Upper lobe of left lung (tissue), 6 donors: ENCODE data around the gene VSIG1. TPM values are rescaled to one million over a fixed set of nuclear protein-coding genes. Genes with fewer than 3 reads are reported as not detected.

Source experiments
- ATAC-seq, 2 donors: fragments of 200-7000 bp; cut with Tn5 transposase; one replicate each; pipeline ENCODE4 v1.9.1; 2022; ENCODE audit warnings: mild to moderate bottlenecking in 2 of 2, moderate library complexity in 2 of 2; ENCODE audit not compliant: low FRiP score in 2 of 2
- DNase-seq, 2 donors: peaks; one replicate each; pipeline ENCODE4 v3.0.0-alpha.2; 2019 to 2020
- H3K27ac ChIP-seq, 4 donors: fragments of 200-600 bp; sonication (generic); one replicate each; pipeline ENCODE4 v1.5.1; 2016 to 2019
- H3K27me3 ChIP-seq, 4 donors: fragments of 200-600 bp; sonication (generic); one replicate each; pipeline ENCODE4 v1.5.1; 2017 to 2019
- H3K36me3 ChIP-seq, 4 donors: fragments of 200-600 bp; sonication (generic); one replicate each; pipeline ENCODE4 v1.5.1; 2016 to 2019
- H3K4me1 ChIP-seq, 4 donors: fragments of 200-600 bp; sonication (generic); one replicate each; pipeline ENCODE4 v1.5.1; 2018 to 2019
- H3K4me3 ChIP-seq, 4 donors: fragments of 200-600 bp; sonication (generic); one replicate each; pipeline ENCODE4 v1.5.1; 2017 to 2019; ENCODE audit warnings: mild to moderate bottlenecking in 2 of 4, moderate library complexity in 1 of 4
- H3K9me3 ChIP-seq, 4 donors: fragments of 200-600 bp; sonication (generic); one replicate each; pipeline ENCODE4 v1.5.1; 2018 to 2019
- CTCF ChIP-seq, 6 experiments: fragments of 450-650 bp in 4 of 6; fragments of 200-600 bp in 2 of 6; sonication (generic) in 2 of 6; IDR thresholded peaks; one replicate each; pipeline ENCODE4 v1.5.1; 2016 to 2019; ENCODE audit warnings: antibody characterized with exemption in 6 of 6
- EP300 ChIP-seq, 4 donors: sonication (generic); formaldehyde crosslinking; IDR thresholded peaks; one replicate each; pipeline ENCODE4 v1.5.1; 2017; ENCODE audit warnings: antibody characterized with exemption in 4 of 4, control low read depth in 2 of 4
- POLR2A ChIP-seq, 4 donors: fragments of 450-650 bp; IDR thresholded peaks; one replicate each; pipeline ENCODE4 v1.5.1; 2016 to 2017; ENCODE audit warnings: antibody characterized with exemption in 4 of 4, mild to moderate bottlenecking in 2 of 4
- POLR2AphosphoS5 ChIP-seq, 2 donors: sonication (generic); formaldehyde crosslinking; IDR thresholded peaks; one replicate each; pipeline ENCODE4 v1.5.1; 2017; ENCODE audit warnings: antibody characterized with exemption in 2 of 2
- WGBS, 2 donors: methylation state at CpG; one replicate each; pipeline ENCODE4 v1.1.5; 2017 to 2018; 5-methylcytosine and 5-hydroxymethylcytosine counted together
- total RNA-seq, 6 donors: library from RNA; depleted of rRNA in 4 of 6; stranded (reverse); fragments of >200 nt in 4 of 6; gene quantifications; one replicate each; pipeline versions ENCODE4 v1.1.0 to v1.2.1, GENCODE V29; 2016 to 2021
- donor health status: DM: no; HTN: no; CAD: no; lungs with moderate emphysema.
- donor health status: DM: no; HTN: yes; CAD: no; lungs with severe emphysema.

Gene VSIG1
- total RNA-seq, 6 donors from 2014 or later, result 0.54 to 0.86 (median 0.61) TPM; not detected in 3

DNA sequence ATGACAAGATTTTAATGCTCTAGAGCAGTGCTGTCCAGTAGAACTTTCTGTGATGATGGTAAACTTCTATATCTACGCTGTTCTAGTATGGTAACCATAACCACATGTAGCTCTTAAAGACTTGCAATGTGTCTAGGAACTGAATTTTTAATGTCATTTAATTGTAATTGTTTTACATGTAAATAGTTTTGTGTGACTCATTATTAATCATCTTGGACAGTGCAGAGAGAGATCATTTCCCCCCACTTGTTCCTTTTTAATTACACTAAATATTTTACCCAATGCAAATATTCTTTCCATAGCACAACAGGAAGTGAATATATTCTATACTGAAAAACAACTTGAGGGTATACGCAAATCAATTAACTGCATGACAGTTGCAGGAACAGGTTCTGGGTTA, 52.5 kb downstream of the VSIG1 start:
- TF ChIP-seq POLR2A (IDR thresholded peaks at IDR 0.05) (no peak), CTCF (IDR thresholded peaks at IDR 0.05) (no peak), POLR2AphosphoS5 (IDR thresholded peaks at IDR 0.05) (no peak), EP300 (IDR thresholded peaks at IDR 0.05) (no peak)
- Histone ChIP-seq H3K27ac (no peak overlapping the region), H3K36me3 (no peaks in the 10 kb centered on the region), H3K9me3 (no peaks in the 10 kb centered on the region), H3K4me3 (no peak overlapping the region), H3K27me3 (no peaks in the 10 kb centered on the region), H3K4me1 (no peaks in the 10 kb centered on the region)
- ATAC-seq (no peak), DNase-seq (no peak)
- WGBS, 2 donors, result 91 to 98% methylated on average over 2 of the region's 2 CpGs

DNA sequence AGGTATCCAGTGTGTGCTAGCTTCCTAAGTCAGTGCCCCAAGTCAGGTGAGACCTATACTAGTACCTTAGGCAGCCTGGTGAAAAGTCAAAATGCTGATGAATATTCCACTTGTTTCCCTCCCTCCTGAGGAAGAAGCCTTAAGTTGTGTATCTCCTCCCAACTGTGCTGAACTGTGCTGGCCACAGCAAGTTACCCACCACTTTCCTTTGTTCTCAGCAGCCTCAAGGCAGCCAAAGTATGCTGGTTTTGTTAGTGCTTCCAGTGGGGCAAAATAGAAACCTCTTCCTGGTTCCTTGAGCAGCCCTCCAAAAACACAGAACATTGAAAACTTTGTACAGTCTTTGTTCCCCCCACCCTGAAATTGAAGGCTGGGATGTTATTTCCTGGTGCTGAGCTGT, 60.6 kb downstream of the VSIG1 start:
- H3K27ac ChIP-seq, result no peak overlapping the region
- H3K36me3 ChIP-seq, result no peaks in the 10 kb centered on the region
- H3K4me3 ChIP-seq, result no peak overlapping the region
- TF ChIP-seq POLR2AphosphoS5 (IDR thresholded peaks at IDR 0.05), result no peak
- TF ChIP-seq POLR2A (IDR thresholded peaks at IDR 0.05), result no peak
- TF ChIP-seq EP300 (IDR thresholded peaks at IDR 0.05), result no peak
- TF ChIP-seq CTCF (IDR thresholded peaks at IDR 0.05), result no peak
- DNase-seq (no peak), ATAC-seq (no peak)
- no peaks in the 10 kb centered on the region for H3K9me3 ChIP-seq
- H3K27me3 ChIP-seq, result no peaks in the 10 kb centered on the region
- H3K4me1 ChIP-seq, result no peaks in the 10 kb centered on the region

- H3K36me3 ChIP-seq, result no peaks in the 10 kb centered on the region
- H3K9me3 ChIP-seq, result no peaks in the 10 kb centered on the region
- H3K27me3 ChIP-seq, result no peaks in the 10 kb centered on the region
- ATAC-seq, result no peak
- TF ChIP-seq POLR2AphosphoS5 (IDR thresholded peaks at IDR 0.05) (no peak), POLR2A (IDR thresholded peaks at IDR 0.05) (no peak), CTCF (IDR thresholded peaks at IDR 0.05) (no peak), EP300 (IDR thresholded peaks at IDR 0.05) (no peak)
- no peaks in the 10 kb centered on the region for H3K4me1 ChIP-seq
- no peak for DNase-seq
- no peak overlapping the region for H3K4me3 ChIP-seq
- H3K27ac ChIP-seq, result no peak overlapping the region
These were observed 69.7 kb downstream of the VSIG1 start for GRCh38 chrX:108114541-108114940.

DNA sequence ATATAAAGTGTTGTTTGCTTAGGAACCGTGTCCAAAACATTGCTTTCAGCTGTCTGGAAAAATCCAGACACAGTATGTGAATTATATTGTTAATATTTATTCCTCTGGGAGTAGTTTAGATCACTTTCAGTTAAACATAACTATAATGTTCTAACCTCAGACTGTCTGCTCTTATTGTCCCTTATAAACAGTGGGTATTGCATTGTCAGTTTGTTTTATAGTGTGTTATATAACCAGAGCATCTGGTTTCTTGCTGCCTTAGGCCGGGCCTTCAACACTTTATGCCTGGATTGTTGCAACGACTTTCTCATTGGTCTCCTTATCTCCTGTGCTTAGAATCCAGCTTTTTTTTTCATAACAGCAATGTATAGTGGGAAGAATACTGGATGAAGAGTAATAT, 73.1 kb downstream of the VSIG1 start:
- no peak overlapping the region for H3K4me3 ChIP-seq
- WGBS, 2 donors, result 59 to 63% methylated on average over 3 of the region's 3 CpGs
- H3K27ac ChIP-seq, result no peak overlapping the region

More for the DNA sequence above, 73.1 kb downstream of the VSIG1 start:
- H3K27me3 ChIP-seq, result no peaks in the 10 kb centered on the region
- H3K36me3 ChIP-seq, result no peaks in the 10 kb centered on the region
- DNase-seq (no peak), ATAC-seq (no peak)
- TF ChIP-seq CTCF (IDR thresholded peaks at IDR 0.05) (no peak), POLR2A (IDR thresholded peaks at IDR 0.05) (no peak), POLR2AphosphoS5 (IDR thresholded peaks at IDR 0.05) (no peak), EP300 (IDR thresholded peaks at IDR 0.05) (no peak)
- no peaks in the 10 kb centered on the region for H3K4me1 ChIP-seq
- no peaks in the 10 kb centered on the region for H3K9me3 ChIP-seq
